H1 (cell line): ENCODE results near the gene SCPEP1. TPM values are rescaled to one million over a fixed set of nuclear protein-coding genes. Genes with fewer than 3 reads are reported as not detected.
"Not testable (repeated sequence)": the region's sequence is repeated elsewhere in the genome, so short reads cannot be mapped to it uniquely, and the experiment has no call there.

ENCODE experiments used
- CTCF ChIA-PET: fragments of 300-600 bp; sonication (Branson Sonifier 250); formaldehyde crosslinking; loops from one replicate; lab custom pipeline; 2021; ENCODE audit not compliant: partially characterized antibody; lab: Charles Lee
- POLR2A ChIA-PET: fragments of 300-600 bp; sonication (Branson Sonifier 250); formaldehyde crosslinking; loops from one replicate; lab custom pipeline; 2021; ENCODE audit warnings: inconsistent platforms; ENCODE audit not compliant: partially characterized antibody; lab: Charles Lee
- DNase-seq, 2 experiments: peaks; one replicate each; pipeline versions ENCODE4 v3.0.0 to v3.0.0-alpha.2; 2010 to 2022; ENCODE audit warnings: low spot score in 2 of 2, low read depth in 1 of 2, mixed read lengths in 1 of 2
- FAIRE-seq: peaks from 2 replicates; lab custom pipeline; 2011; peaks lifted over from hg19 to GRCh38; lab: Jason Lieb, UNC
- H2AFZ ChIP-seq: 2 replicates; pipeline ENCODE4 v1.8.1; 2012; ENCODE audit warnings: low read length, inconsistent platforms
- H2AK5ac ChIP-seq: 2 replicates; pipeline ENCODE4 v1.6.1; 2013; ENCODE audit warnings: low read depth, low read length
- H2BK120ac ChIP-seq: replicated peaks from 2 replicates; pipeline ENCODE3; 2013; ENCODE audit warnings: low read depth, low read length, inconsistent platforms
- H2BK12ac ChIP-seq: 2 replicates; pipeline ENCODE4 v1.6.1; 2013; ENCODE audit warnings: low read depth, low read length
- H2BK15ac ChIP-seq: 2 replicates; pipeline ENCODE4 v1.6.1; 2013; ENCODE audit warnings: low read length
- H2BK20ac ChIP-seq: 2 replicates; pipeline ENCODE4 v1.6.1; 2013; ENCODE audit warnings: low read length
- H2BK5ac ChIP-seq: 2 replicates; pipeline ENCODE4 v1.6.1; 2013; ENCODE audit warnings: low read depth, low read length
- H3K14ac ChIP-seq: 2 replicates; pipeline ENCODE4 v1.6.1; 2013; ENCODE audit warnings: inconsistent platforms; ENCODE audit not compliant: insufficient read length
- H3K18ac ChIP-seq: 2 replicates; pipeline ENCODE4 v1.6.1; 2013; ENCODE audit warnings: low read length; ENCODE audit errors: extremely low read depth
- H3K23ac ChIP-seq: 2 replicates; pipeline ENCODE4 v1.6.1; 2013; ENCODE audit warnings: inconsistent platforms; ENCODE audit not compliant: insufficient read length
- H3K23me2 ChIP-seq: 2 replicates; pipeline ENCODE4 v1.6.1; 2013; ENCODE audit warnings: low read depth, low read length
- H3K27ac ChIP-seq: 2 replicates; pipeline ENCODE4 v1.6.1; 2011; ENCODE audit warnings: low read depth, low read length, inconsistent platforms
- H3K27me3 ChIP-seq, 4 experiments: replicated peaks in 1 of 4; 1 replicate in 1 of 4; 2 replicates in 3 of 4; pipeline versions ENCODE4 v1.6.1 to v1.8.1; 2011 to 2013; ENCODE audit warnings: low read length in 3 of 4, mild to moderate bottlenecking in 3 of 4, inconsistent platforms in 2 of 4, mixed read lengths in 2 of 4, moderate library complexity in 1 of 4; ENCODE audit not compliant: control insufficient read depth in 3 of 4, insufficient read depth in 3 of 4; ENCODE audit errors: extremely low read depth in 1 of 4
- H3K36me3 ChIP-seq, 4 experiments: 2 replicates each; pipeline versions ENCODE4 v1.6.1 to v1.8.1; 2011 to 2013; ENCODE audit warnings: mild to moderate bottlenecking in 4 of 4, low read length in 3 of 4, moderate library complexity in 2 of 4, control low read depth in 1 of 4, inconsistent platforms in 1 of 4; ENCODE audit not compliant: insufficient read depth in 4 of 4, control insufficient read depth in 2 of 4
- H3K4ac ChIP-seq: replicated peaks from 2 replicates; pipeline ENCODE3; 2013; ENCODE audit warnings: low read length, low read depth, mixed read lengths, inconsistent platforms; ENCODE audit not compliant: insufficient read length
- H3K4me1 ChIP-seq, 4 experiments: replicated peaks in 1 of 4; 1 replicate in 1 of 4; 2 replicates in 3 of 4; pipeline versions ENCODE4 v1.6.1 to v1.8.1; 2011 to 2013; ENCODE audit warnings: low read length in 3 of 4, inconsistent platforms in 2 of 4, mixed read lengths in 1 of 4; ENCODE audit not compliant: insufficient read depth in 4 of 4, control insufficient read depth in 3 of 4
- H3K4me2 ChIP-seq, 2 experiments: 2 replicates each; pipeline versions ENCODE4 v1.6.1 to v1.8.1; 2011 to 2013; ENCODE audit warnings: low read depth in 2 of 2, low read length in 2 of 2, control low read depth in 1 of 2, inconsistent platforms in 1 of 2, mild to moderate bottlenecking in 1 of 2; ENCODE audit not compliant: insufficient read depth in 1 of 2
- H3K4me3 ChIP-seq, 4 experiments: fragments of 200-600, 300-600 bp in 1 of 4; sonication (generic), shearing (Covaris generic), sonication (Bioruptor Twin) in 1 of 4; 2 replicates each; pipeline versions ENCODE4 v1.5.1 to v1.8.1; 2011 to 2016; ENCODE audit warnings: low read length in 4 of 4, low read depth in 3 of 4, control low read depth in 2 of 4, inconsistent platforms in 2 of 4, mild to moderate bottlenecking in 2 of 4, mixed read lengths in 1 of 4, moderate library complexity in 1 of 4; ENCODE audit not compliant: insufficient read depth in 2 of 4; ENCODE audit errors: extremely low read depth in 1 of 4
- H3K56ac ChIP-seq: replicated peaks from 2 replicates; pipeline ENCODE3; 2013; ENCODE audit warnings: low read depth, mild to moderate bottlenecking, mixed read lengths, low read length, inconsistent platforms; ENCODE audit not compliant: insufficient read length
- H3K79me1 ChIP-seq: 2 replicates; pipeline ENCODE4 v1.6.1; 2013; ENCODE audit warnings: low read depth, low read length, control low read depth
- H3K79me2 ChIP-seq, 2 experiments: 2 replicates each; pipeline versions ENCODE4 v1.6.1 to v1.8.1; 2012 to 2013; ENCODE audit warnings: low read length in 2 of 2, mild to moderate bottlenecking in 2 of 2, inconsistent platforms in 1 of 2; ENCODE audit not compliant: insufficient read depth in 2 of 2, control insufficient read depth in 1 of 2
- H3K9ac ChIP-seq, 4 experiments: replicated peaks in 1 of 4; 1 replicate in 1 of 4; 2 replicates in 3 of 4; pipeline versions ENCODE4 v1.6.1 to v1.8.1; 2011 to 2013; ENCODE audit warnings: low read depth in 3 of 4, low read length in 3 of 4, control low read depth in 2 of 4, mild to moderate bottlenecking in 2 of 4, moderate library complexity in 2 of 4, inconsistent platforms in 1 of 4; ENCODE audit errors: extremely low read depth in 1 of 4
- H3K9me3 ChIP-seq, 2 experiments: 2 replicates each; pipeline versions ENCODE4 v1.6.1 to v1.8.1; 2012 to 2013; ENCODE audit warnings: mild to moderate bottlenecking in 2 of 2, moderate library complexity in 2 of 2, control low read depth in 1 of 2, inconsistent platforms in 1 of 2, low read depth in 1 of 2, low read length in 1 of 2, mixed read lengths in 1 of 2; ENCODE audit not compliant: insufficient read depth in 2 of 2
- H4K20me1 ChIP-seq, 2 experiments: replicated peaks in 1 of 2; 2 replicates each; pipeline versions ENCODE3 to v1.8.1; 2011 to 2013; ENCODE audit warnings: inconsistent platforms in 2 of 2, low read length in 2 of 2, mild to moderate bottlenecking in 1 of 2; ENCODE audit not compliant: insufficient read depth in 2 of 2, control insufficient read depth in 1 of 2
- H4K5ac ChIP-seq: 2 replicates; pipeline ENCODE4 v1.6.1; 2013; ENCODE audit warnings: low read length, low read depth, mixed read lengths, inconsistent platforms; ENCODE audit not compliant: insufficient read length
- H4K8ac ChIP-seq: 2 replicates; pipeline ENCODE4 v1.8.0; 2013; ENCODE audit warnings: mild to moderate bottlenecking, moderate library complexity, low read length, inconsistent platforms; ENCODE audit not compliant: insufficient read depth; ENCODE audit errors: extremely low read depth
- H4K91ac ChIP-seq: replicated peaks from 2 replicates; pipeline ENCODE3; 2013; ENCODE audit warnings: low read length, mixed read lengths, inconsistent platforms; ENCODE audit not compliant: insufficient read length
- WGBS, 2 experiments: shearing (Covaris generic) in 1 of 2; methylation state at CpG; one replicate each; pipeline versions ENCODE4 v1.1.6 to v1.1.7; 2013 to 2015; ENCODE audit warnings: low lambda C conversion rate in 2 of 2, mixed read lengths in 2 of 2, inconsistent platforms in 1 of 2, low coverage in 1 of 2, missing lambda C conversion rate in 1 of 2; ENCODE audit not compliant: insufficient replicate concordance in 2 of 2, insufficient coverage in 1 of 2, insufficient read length in 1 of 2; ENCODE audit errors: extremely low coverage in 1 of 2, missing lambda C conversion rate in 1 of 2; 5-methylcytosine and 5-hydroxymethylcytosine counted together
- polyA plus RNA-seq, 7 experiments: library from polyadenylated mRNA; depleted of rRNA in 3 of 7; stranded (reverse) in 5 of 7; unstranded in 2 of 7; fragments of >200 nt in 5 of 7; fragments of 200-250 nt in 2 of 7; gene quantifications; 1 replicate in 5 of 7; 2 replicates in 1 of 7; 4 replicates in 1 of 7; pipeline versions ENCODE4 v1.2.1 to v1.2.3, GENCODE V29; 2011 to 2013; ENCODE audit warnings: missing spikeins in 2 of 7, mixed read lengths in 2 of 7
- total RNA-seq: library from RNA; stranded (reverse); fragmentation: NEBNext Ultra II Directional; extraction: Animal tissue kit (Norgen Biotek cat#: 25700); gene quantifications from 2 replicates; pipeline ENCODE4 v1.2.1, GENCODE V29; 2021

The SCPEP1 gene
- total and polyA plus RNA-seq, 2 of the 8 experiments (the other 6 are each of a cell fraction or from before 2014, with no cell fraction given) = 30.7 to 52.6 TPM

- H3K79me1 ChIP-seq, H2BK15ac ChIP-seq, H2BK5ac ChIP-seq, H2BK120ac ChIP-seq, H3K14ac ChIP-seq, H4K5ac ChIP-seq, H2BK12ac ChIP-seq, H3K36me3 ChIP-seq, H3K9me3 ChIP-seq, DNase-seq, H3K79me2 ChIP-seq, H3K9ac ChIP-seq, H3K23ac ChIP-seq, H2AK5ac ChIP-seq, H3K27me3 ChIP-seq, H2BK20ac ChIP-seq, POLR2A ChIA-PET, H3K4me2 ChIP-seq, H3K18ac ChIP-seq, H3K4ac ChIP-seq, H4K8ac ChIP-seq, H3K56ac ChIP-seq, H4K91ac ChIP-seq, H3K4me3 ChIP-seq, H3K27ac ChIP-seq, H2AFZ ChIP-seq, H3K23me2 ChIP-seq, H4K20me1 ChIP-seq, FAIRE-seq: not testable (repeated sequence)
- CTCF ChIA-PET = interaction anchor here (2.7 kb wide), 1 partner anchor 130 kb away, joined by 7 read pairs; no protein-coding TSS in a partner anchor
- H3K4me1 ChIP-seq = peaks cover 0 to 12% (median under 1%) of the 10 kb centered on the region in 4 experiments; a peak in 4 of 7 replicates
- WGBS, 2 experiments = 96% methylated on average over 12 of the region's 12 CpGs; no CpG with 5 or more reads in 1 of the 2 experiments
These were observed 2.6 kb downstream of the SCPEP1 start for GRCh38 chr17:56980526-56980925.
